HG02938 (cell line): ENCODE measurements around the gene EDDM13.
A peak's percentile ranks its signal among the peaks of the same experiment; 100 is the strongest.
"Not testable (repeated sequence)": the region's sequence is repeated elsewhere in the genome, so short reads cannot be mapped to it uniquely, and the experiment has no call there.

Source experiments
- ATAC-seq: cut with Tn5 transposase; IDR thresholded peaks from one replicate; pipeline ENCODE4 v1.9.1; 2021; ENCODE audit warnings: mild to moderate bottlenecking, moderate library complexity; ENCODE audit not compliant: unreplicated experiment

EDDM13 gene

DNA sequence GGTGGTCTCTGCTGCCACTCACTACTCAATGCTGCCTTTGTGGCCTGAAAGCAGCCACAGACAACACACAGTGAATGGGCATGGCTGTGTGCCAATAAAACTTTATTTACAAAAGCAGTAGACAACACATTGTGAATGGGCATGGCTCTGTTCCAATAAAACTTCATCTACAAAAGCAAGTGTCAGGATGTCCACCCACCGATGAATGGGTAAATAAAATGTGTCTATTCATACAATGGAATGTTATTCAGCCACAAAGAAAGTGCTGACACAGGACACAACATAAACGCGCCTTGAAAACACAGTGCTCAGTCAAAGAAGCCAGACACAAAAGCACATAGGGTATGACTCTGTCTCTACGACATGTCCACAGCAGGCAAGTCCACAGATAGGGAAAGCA, 22.0 kb downstream of the EDDM13 start:
- ATAC-seq, result no peak

DNA sequence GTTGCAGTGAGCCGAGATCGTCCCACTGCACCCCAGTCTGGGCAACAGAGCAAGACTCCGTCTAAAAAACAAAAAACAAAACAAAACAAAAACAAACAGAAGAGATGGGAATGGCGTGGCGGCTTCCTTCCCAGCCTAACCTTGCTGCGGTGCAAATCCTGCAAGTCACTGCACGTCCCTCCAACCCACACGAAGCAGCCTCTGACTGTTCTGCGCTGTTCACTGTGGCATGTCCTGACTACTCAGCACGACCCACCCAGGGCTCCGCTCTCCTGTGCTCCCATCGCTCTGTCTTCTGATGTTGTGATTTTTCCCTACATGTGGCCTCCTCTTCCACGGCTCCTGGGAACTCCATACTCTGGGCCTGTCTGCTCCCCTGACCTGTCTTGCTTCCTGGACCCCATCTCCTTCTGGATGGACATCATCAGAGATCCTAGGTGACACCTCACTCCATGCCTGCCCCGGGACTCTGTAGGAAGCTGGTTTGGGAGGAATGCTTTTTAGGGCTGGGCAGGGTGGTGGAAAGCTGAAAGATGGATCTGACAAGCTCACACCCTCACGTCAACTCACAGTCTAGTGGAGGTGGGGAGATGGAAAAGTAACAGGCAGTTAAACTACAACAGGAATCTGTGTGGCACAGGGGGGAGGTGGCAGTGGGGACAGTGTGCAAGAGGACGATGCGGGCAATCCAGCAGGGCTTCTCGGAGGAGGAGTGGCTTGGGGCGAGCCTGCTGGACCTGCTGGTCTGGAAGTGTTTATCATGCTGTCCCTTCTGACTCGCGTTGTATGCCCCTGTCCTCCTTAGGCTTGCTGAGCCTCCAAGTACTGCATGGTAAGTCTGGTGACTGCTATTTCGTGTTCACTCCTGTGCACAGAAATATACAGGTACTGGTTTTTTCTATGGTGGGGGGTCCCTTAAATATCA, 23.2 kb downstream of the EDDM13 start:
- no peak for ATAC-seq

DNA sequence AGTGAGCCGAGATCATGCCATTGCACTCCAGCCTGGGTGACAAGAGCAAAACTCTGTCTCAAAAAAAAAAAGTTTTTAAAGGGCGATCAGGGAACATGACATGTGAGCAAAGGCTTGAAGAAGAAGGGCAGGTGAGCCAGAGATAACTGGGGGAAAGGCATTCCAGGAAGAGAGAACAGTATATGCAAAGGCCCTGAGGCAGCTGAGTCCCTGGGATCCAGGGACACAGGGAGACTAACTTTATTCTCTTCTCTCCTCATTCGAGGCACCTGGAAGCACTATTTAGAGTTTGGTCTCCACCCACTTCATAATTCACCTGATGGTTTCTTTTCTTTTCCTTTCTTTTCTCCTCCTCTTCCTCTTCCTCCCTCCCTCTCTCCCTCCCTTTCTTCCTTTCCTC, 24.5 kb downstream of the EDDM13 start:
- no peak for ATAC-seq

DNA sequence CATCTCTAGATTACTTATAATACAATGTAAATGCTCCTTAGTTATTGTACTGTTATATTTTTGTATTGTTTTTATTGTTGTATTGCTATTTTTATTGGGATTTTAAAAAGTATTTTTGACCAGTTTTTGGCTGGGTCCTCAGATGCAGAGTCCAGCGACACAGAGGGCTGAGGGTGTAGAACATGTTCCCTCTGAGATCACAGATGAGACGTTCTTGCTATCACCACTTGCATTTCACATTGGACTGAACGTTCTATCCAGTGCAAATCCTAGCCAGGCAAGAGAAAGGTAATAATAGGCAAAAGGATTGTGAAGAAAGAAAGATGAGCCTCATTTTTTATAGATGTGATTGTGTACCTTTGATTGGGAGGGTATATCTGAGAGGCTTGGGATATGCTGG, 27.1 kb downstream of the EDDM13 start:
- no peak for ATAC-seq

DNA sequence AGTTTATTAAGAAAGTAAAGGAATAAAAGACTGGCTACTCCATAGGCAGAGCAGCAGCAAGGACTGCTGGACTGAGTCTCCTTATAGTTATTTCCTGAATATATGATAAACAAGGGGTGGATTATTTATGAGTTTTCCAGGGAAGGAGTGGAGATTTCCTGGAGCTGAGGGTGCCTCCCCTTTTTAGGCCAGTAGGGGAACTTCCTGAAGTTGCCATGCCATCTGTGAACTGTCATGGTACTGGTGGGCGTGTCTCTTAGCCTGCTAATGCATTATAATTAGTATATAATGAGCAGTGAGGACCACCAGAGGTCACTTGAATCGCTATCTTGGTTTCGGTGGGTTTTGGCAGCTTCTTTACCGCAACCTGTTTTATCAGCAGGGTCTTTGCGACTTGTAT, 28.6 kb downstream of the EDDM13 start:
- ATAC-seq, result no peak

DNA sequence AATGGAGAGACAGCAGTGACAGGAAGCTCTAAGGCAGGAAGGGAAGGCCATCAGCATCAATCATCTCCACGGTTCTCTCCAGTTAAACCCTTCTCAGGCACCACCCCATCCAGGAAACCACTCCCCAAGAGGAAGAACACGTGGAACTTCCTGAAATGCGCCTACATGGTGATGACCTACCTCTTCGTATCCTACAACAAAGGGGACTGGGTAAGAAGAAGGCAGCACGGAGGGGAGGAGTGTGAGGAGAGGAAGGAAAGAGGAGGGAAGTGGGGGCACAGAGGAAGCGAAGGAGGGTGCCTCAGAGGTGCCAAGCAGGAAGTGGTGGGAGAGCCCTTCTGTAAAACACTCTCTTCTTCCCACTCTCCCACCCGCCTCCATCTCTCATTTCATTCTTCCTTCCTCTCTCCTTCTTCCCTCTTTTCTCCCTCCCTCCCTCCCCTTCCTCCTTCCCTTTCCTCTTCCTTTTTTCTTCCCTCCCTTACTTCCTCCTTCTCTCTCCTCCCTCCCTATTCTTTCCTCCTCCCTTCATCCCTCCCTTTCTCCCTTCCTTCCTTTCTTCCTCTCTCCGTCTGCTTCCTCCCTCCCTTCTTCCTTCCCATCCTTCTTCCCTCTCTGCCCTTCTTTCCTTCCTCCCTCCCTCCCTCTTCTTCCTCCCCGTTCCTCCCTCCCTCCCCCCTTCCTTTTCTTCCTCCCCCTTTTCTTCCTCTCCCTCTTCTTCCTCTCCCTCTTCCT, 29.5 kb downstream of the EDDM13 start:
- no peak for ATAC-seq

DNA sequence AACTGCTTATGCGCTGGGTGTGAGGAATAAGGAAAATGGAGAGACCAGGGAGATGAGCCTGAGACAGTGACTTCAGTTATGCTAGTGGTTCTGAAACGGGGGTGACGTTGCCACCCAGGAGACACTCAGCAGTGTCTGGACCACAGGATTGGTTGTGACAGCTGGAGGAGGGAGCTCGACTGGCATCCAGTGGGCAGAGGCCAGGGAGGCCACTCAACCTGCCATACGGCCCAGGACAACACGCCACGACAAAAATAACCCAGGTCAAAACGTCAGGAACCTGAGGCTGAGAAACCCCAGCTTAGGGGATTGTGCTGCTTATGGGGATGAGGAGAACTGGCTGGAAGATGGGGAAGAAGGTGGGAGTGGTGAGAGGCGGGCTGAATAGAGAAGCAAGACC, 31.7 kb downstream of the EDDM13 start:
- ATAC-seq, result no peak

DNA sequence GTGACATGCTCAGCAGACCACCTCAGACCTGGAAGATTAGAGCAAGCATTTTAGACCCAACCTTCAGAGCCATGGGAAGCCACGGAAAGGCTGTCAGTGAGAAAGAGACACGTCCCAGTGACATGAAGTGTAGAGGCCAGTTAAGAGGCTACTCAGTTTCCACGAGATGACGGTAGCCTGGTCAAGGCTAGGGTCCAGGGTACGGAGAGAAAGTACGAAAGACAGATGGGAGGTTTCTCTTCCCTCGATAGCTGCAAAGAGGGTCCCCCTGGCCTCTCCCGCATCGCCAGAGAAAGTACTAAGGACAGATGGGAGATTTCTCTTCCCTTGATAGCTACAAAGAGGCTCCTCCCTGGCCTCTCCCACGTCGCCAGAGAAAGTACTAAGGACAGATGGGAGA, 33.5 kb downstream of the EDDM13 start:
- ATAC-seq, result no peak

DNA sequence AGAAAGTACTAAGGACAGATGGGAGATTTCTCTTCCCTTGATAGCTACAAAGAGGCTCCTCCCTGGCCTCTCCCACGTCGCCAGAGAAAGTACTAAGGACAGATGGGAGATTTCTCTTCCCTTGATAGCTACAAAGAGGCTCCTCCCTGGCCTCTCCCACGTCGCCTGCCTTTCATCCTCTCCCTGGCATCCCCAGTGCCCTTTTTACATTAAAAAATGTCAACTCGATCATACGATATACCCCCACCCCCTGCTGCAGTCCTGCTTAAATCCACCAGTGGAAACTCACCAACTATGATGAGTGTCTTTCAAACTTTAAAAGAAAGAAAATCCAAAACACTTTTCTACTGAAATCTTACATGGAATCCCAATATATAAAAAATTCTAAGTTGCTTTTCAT, 34.5 kb downstream of the EDDM13 start:
- ATAC-seq, result not testable (repeated sequence)

DNA sequence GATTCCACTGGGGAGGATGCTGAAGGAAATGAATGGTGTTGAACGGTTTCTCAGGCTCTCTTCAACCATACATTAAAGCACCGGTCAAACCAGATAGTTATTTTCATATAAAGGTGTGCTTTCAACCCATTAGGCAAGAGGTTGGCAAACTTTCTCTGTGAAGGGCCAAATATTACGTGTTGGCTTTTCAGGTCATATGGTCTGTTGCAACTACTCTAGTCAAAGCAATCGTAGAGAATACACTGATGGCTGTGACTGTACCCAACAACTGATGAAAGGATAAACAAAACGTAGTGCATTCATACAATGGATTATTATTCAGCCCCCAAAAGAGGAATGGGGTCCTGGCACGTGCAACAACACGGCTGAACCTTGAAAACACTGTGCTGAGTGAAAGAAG, 36.2 kb downstream of the EDDM13 start:
- no peak for ATAC-seq

DNA sequence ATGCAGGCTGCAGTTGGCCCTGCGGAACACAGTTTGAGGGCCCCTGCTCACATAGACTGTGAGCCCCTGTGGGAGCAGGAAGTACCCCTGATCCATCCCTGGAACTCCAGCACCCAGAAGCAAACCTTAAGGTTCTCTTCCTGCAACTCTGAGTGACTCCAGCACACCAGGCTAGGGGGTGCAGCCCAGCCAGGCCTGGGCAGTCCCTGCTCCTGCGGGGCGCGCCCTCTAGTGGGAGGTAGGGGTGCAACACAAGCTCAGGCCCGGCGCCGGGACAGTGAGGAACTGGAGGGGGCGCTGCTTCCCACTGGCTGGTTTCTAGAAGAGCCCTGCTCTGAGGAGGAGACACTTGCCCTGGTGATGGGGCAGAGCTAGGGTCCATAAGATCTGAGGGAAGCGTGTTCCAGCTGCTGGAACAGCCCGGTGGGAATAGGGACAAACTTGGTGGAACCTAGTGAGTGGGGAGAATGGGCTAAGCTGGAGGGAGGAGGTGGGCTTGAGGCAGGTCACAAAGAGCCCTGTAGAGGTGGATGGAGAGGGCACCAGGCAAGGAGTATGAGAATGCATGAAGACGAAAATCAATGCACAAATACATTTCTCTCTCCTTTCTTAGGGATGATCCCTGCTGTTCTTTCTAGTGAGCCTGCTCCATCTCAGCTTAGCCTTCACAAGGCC, 37.1 kb downstream of the EDDM13 start:
- peak; percentile 46 for ATAC-seq

DNA sequence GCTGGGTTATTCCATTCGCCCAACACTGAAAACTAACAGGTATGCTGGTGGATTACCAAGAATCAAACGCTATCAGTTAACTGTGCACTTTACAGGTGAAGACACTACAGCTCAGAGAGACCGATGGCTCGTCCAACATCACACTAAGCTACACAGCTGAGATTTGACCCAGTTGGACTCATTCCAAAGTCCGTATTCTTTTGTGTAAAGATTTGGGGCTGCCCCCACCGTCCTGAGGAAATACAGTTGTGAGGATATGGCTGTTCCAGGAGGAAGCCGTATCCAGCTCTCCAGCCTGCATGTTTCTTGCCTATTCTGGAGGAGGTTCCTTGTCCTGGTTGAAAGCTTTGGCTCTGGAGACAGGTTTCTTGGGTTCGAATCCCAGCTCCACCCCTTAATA, 37.9 kb downstream of the EDDM13 start:
- ATAC-seq, result no peak

DNA sequence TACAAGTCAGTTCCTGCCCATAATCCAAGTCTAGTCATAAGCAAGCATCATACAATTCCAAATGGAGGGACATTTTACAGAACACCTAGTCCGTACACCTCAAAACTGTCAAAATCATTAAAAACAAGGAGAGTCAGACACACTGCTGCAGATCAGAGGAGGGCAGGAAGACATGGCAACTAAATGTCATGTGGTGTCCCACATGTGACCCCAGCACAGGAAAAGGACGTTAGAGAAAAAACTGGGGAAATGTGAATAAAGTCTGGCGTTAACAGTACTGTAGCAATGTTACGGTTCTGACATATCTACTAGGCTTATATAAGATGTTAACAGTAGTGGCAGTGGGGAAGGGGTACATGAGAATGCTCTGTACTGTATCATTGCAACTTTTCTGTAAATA, 39.8 kb downstream of the EDDM13 start:
- ATAC-seq, result no peak

DNA sequence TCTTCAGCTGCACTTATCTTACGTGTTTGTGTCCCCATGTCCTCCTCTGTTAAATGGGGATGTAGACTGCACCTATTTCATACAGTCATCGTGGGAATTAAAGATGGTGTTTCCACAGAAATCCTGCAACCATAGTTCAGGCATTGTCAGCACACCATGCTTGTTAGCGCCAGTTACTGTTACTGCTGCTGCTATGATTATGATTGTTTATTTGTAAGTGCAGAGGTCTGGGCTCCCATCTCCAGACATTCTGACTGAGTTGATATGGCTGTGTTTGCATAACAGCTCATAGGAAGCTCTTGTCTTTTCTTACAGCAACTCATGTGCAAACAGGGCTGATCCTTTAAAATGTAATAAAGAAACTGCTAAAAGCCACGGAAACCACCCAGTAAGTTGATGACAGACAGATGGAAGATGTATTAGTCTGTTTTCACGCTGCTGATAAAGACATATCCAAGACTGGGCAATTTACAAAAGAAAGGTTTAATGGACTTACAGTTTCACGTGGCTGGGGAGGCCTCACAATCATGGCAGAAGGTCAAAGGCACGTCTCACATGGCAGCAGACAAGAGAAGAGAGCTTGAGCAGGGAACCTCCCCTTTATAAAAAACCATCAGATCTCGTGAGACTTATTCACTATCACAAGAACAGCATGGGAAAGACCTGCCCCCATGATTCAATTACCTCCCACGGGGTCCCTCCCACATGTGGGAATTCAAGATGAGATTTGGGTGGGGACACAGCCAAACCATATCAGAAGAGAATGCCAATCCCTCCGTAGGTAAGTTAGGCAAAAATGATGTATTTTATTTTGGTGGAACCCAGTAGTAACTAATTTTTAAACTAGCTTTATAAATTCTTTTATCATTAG, 40.5 kb downstream of the EDDM13 start:
- ATAC-seq, result no peak

DNA sequence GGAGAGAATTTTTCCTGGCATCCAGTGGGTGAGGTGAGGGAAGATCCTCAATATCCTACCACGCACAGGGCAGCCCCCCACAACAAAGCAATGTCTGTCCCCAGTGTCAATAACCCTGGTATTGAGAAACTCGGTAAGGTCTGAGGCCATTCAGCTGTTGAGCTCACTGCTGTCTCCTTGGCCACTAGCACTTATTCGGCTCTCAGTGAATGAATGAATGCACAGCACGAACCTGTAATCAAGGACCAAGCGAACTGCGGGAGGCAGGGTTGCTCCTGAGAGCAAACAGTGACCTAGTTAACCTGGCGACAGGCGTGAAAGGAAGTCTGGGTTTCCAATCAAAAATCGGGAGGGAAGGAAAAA, 41.5 kb downstream of the EDDM13 start:
- ATAC-seq, result no peak

DNA sequence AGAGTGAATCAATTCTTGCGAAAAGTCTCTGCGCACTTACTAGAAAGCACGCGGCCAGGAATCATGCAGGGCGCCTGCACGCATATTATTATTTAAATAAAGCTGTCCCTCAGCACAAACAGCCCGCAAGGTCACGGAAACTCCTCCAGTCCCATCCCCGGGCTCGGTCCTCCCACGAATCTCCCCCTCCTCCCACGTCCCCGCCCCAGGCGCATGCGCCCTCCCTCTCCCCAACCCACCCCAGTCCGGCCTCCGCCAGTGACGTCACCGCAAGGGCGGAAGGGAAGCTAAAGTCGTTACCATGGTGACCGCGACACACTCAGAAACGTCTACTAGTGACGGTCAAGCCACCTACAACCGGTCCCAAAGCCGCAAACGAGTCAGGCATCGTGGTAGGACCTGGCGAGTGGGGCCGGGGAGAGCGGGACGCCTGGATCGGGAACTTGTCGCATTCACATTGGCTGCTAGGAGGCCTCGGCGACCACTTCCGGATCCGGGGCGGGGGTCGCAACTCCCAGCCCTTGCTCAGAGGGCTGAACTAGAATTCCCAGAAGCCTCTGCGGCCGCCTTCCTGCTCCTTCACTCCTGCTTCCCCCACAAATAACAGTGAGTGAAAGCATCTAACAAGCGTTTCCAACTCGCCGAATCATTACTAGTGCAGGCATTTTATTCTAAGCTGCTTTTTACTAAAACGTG, 42.0 kb downstream of the EDDM13 start, which contains the start of gene ZSCAN5A:
TSS of gene ZSCAN5A (minus strand) at position 459 of the 696 bp plus-strand sequence. CDS start 89,793 bp downstream, outside the sequence.
- ATAC-seq, result peak; percentile 59

DNA sequence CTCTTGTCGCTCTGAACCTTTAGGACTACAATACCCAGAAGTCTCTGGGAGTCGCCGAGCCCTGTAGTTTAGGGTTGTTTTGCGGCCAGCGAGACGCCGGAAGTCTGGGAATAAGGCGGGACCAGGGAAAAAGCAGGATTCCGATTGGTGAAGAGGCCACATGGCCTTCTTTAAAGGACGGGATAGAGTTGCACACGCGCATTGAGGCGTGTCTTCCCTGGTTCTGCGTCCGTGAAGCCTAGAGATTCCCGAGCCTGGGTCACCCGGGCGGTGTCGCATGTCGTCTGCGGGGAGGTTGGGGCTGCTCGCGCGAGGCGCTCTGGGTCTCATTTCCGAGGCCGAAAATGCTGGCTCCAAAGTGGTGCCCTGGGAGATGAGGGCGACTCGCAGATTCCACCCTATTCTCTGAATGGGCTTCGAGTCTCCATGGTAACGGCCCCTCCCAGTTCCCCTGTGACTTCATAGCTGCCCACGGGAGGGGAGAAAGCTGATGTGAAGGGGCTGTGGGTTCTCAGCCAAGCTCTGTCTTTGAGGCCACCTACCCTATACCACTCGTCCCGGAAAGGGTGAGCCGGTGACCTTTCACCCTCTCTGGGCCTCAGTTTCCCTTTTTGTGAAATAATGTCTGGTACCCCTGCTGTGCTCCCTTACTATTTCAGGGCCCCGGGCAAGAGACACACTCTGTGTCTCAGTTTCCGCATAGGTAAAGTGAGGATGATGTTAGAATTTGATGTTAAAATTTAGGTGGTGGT, 42.7 kb downstream of the EDDM13 start:
- peak; percentile 83 for ATAC-seq

DNA sequence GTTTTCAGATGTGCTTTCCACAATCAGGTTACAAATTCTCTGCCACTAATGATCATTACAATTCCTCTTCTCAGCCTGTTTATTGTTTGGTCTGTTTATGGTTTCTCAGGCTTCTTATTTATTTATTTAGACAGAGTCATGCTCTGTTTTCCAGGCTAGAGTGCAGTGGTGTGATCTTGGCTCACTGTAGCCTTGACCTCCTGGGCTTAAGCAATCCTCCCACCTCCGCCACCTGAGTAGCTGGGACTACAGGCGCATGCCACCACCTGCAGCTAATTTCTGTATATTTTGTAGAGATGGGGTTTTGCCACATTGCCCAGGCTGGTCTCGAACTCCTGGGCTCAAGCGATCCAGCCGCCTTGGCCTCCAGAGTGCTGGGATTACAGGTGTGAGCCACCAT, 44.2 kb downstream of the EDDM13 start:
- ATAC-seq, result no peak

DNA sequence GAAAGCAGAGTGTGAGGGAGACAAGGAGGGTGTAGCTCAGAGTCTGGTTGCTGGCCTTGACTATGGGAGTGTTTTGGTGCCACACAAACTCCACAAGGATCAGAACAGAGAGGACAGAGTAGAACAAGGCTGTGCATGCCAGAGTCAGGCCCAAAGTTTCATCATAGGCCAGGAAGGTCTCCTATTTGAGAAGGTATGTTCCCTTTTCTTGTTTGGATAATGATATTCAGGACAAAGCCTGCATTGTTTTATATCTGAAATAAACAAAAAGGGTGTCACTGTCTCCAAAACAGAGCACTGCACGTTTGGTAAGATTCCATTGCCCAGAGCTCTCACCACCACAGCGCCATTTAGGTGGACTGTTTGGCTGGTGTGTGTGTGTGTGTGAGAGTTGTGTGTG, 45.2 kb downstream of the EDDM13 start:
- no peak for ATAC-seq
